ENCODE measurements around the gene PNMA8C.
"Not testable (repeated sequence)": the region's sequence is repeated elsewhere in the genome, so short reads cannot be mapped to it uniquely, and the experiment has no call there.

The PNMA8C gene

DNA sequence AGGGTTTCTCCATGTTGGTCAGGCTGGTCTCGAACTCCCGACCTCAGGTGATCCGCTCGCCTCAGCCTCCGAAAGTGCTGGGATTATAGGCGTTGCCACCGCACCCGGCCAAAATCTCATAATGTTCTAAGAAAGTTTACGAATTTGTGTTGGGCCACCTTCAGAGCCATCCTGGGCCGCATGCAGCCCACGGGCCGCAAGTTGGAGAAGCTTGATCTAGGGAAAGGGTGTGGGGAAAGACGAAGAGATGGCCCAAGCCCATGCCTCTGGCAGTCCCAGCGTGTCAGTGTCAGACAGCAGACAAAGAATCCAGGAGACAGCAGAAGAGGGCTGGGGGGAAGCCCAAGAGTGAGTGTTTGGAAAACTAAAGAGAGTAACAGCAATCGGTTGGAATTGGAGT lies 17.3 kb upstream of the PNMA8C start:
- DNase-seq, result no peak

DNA sequence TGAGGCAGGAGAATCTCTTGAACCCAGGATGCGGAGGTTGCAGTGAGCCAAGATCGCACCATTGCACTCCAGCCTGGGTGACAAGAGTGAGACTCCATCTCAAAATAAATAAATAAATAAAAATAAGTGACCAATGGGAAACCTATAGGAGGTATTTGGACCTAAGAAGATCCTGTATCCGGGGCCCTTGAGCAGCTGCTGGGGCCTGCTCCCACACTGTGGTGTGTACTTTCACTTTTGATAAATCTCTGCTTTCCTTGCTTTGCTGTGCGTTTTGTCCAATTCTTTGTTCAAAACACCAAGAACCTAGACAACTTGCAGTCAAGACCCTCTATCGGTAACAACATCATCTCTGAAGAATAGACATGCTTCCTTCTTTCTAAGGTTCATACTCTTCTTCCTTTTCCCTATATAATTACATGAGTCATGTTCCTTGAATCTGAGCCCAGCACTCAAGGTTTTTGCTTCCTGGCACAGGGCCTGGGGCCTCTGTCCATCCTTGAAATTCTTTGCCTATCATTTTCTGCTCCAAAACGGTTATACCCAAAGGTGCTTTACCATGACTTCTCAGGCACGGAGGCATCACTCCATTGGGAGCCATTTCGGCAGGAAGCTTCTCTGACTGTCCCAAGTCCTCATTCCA lies 14.2 kb upstream of the PNMA8C start:
- no peak for DNase-seq

DNA sequence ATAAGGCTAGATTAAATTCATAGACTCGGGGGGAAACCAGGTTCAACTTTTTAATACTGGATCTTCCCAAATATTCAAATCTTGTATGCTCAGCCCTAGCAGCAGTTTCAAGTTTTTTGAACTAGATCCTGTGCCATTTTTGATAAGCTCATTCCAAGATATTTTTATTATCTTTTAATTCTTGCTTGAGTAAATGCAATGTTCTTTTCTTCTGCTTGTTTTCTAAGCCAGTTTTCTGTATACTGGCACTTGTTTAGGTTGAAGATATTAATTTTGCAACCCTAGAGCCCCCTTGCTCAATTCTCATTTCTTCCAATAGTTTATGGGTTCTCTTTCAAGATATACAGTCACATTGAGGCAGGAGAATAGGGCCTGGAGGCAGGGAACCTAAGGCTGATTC lies 13.1 kb upstream of the PNMA8C start:
- DNase-seq, result no peak

GRCh38 chr19:46435689-46436088 lies 7.0 kb upstream of the PNMA8C start:
- DNase-seq, result not testable (repeated sequence)

DNA sequence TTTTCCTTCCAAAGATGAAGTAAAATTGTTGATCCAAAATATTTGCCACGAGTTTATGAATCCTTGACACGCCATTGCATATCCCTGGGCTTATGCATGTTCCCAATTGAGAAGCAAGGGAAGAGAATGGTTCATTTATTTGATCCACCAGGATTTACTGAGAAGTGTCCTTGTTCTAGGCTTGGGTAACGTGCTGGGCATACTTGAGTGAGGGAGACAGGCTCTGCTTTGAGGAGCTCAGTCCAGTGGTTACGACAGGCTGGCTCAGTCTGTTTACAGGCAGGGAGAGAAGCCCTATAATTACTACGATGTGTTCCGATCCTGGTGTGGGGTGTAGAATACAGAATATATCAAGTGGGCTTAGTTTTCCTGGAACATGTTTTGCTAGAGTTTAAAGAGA lies 6.3 kb upstream of the PNMA8C start:
- no peak for DNase-seq

GRCh38 chr19:46433470-46433869 lies 4.7 kb upstream of the PNMA8C start:
- not testable (repeated sequence) for DNase-seq

- no peak for DNase-seq
Observed at GRCh38 chr19:46431824-46432223, 3.1 kb upstream of the PNMA8C start.

DNA sequence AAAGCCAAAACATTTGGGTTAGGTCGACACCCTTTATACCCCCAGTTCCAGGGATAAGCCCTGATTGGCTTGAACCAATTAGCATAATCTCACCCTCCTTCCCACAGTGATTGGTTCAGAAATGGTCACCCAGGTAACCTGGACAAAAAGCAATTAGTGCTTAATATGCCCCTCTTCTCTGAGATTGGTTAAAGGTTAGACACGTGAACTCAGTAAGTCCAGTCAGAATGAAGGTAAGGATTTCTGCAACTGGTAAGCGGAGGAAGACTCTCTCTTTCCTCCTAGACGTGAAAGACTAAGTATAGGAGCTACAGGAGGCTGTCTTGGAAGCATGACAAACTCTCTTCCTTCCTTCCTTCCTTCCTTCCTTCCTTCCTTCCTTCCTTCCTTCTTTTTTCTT lies 1.3 kb upstream of the PNMA8C start:
- no peak for DNase-seq

DNA sequence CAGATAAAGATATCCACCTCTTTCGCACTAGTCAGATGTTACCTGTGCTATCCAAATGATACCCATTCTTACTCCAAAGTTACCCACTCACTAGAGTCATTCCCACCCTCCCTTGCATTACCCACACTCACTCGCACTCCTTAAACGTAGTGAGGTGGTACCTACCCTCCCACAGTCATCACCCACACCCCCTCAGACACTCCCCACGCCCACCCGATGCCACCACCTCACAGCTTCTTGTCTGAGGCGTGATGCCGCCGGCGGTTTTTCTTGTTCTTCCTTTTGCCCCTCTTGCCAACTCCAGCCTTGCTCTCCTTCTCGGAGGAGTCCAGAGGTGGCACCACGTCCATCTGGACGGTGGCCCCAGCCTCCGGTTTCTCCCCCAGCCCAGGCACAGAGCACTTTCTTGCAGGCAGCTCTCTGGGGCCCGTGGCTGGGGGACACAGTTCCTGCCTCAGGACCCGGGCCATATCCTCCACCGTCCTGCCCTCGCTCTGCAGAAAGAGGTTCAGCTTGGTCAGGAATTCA lies 1.2 kb downstream of the PNMA8C start:
- DNase-seq, result no peak

GRCh38 chr19:46426506-46427162 lies 2.1 kb downstream of the PNMA8C start:
- DNase-seq, result peak; percentile 54

DNA sequence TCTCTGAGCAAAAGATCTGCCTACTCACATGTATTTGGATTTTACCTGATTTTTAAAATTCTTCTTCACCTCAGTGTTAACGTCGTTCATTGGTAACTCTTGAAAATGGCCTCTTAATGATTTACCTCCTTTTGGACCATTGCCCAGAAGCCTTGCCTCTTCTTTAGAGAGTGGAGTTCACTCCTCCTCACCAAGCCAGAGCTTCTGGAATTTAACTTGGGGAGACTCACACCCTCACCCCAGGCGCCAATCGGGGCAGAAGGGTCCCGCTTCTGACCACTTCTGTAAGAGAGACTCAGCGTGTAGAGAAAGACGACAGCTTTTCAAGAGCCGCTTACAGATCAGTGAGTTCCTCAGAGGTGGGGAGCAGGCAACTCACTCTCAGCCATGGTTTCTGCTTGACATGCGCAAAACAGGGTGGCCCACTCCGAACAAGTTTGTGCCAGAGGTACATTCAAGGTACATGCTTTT lies 2.7 kb downstream of the PNMA8C start:
- DNase-seq, result no peak

- no peak for DNase-seq
Observed at GRCh38 chr19:46423188-46423587, 5.5 kb downstream of the PNMA8C start.

DNA sequence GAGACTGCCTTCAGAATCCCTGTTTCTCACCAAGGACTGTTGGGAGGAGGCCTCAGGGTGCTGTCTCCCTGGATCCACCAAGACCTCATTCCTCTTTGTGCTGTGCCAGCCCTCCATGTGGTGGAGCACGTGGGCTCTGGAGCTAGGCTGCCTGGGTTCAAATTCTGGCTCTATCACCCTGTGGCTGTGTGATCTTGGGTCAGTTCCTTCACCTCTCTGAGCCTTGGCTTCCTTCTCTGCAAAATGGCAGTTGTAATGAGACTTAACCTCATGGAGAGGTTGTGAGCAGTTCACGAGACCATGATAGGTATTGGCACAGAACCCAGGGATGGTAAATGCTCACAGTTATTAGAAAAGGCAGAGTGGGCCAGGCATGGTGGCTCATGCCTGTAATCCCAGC lies 6.4 kb downstream of the PNMA8C start:
- no peak for DNase-seq

DNA sequence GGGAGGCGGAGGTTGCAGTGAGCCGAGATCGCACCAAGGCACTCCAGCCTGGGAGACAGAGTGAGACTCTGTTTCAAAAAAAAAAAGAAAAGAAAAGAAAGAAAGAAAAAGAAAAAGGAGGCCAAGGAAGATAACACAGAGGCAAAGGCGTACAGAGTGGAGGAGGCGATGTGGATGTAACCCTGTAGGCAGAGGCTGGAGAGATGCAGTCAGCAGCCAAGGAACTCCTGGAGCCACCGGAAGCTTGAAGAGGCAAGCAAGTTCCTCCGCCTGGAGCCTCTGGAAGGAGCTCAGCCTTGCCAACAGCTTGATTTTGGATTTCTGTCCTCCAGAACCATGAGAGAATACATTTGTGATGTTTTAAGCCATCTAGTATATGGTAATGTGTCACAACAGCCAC lies 8.7 kb downstream of the PNMA8C start:
- no peak for DNase-seq

DNA sequence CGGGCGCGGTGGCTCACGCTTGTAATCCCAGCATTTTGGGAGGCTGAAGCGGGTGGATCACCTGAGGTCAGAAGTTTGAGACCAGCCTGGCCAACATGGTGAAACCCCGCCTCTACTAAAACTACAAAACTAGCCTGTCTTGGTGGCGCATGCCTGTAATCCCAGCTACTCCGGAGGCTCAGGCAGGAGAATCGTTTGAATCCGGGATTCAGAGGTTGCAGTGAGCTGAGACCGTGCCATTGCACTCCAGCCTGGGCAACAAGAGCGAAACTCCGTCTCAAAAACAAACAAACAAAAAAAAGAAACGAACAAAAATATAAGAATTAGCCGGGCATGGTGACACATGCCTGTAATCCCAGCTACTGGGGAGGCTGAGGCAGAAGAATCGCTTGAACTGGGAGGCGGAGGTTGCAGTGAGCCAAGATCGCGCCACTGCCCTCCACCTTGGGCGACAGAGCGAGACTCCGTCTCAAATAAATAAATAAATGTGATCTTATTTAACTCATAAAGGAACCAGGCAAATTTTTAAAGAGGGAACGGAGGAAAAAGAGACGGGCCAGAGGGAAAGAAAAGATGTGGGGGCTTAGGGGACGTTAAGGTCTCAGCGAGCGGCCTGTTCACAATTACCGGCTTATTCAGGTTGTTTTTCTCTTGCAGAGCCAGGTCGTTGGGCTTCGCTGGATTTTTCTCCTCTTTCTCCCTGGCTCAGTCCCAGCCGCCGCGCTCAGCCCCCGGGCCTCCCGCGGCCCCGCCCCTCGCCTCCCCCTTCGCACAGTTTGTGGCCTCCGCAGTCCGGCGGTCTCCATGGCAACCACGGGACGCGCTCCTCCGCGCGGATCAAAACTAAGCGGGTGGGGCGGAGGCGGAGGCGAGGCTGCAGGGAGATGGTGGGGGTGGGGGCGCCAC lies 12.7 kb downstream of the PNMA8C start:
- not testable (repeated sequence) for DNase-seq

- DNase-seq, result not testable (repeated sequence)
Observed at GRCh38 chr19:46414899-46415298, 13.8 kb downstream of the PNMA8C start.

DNA sequence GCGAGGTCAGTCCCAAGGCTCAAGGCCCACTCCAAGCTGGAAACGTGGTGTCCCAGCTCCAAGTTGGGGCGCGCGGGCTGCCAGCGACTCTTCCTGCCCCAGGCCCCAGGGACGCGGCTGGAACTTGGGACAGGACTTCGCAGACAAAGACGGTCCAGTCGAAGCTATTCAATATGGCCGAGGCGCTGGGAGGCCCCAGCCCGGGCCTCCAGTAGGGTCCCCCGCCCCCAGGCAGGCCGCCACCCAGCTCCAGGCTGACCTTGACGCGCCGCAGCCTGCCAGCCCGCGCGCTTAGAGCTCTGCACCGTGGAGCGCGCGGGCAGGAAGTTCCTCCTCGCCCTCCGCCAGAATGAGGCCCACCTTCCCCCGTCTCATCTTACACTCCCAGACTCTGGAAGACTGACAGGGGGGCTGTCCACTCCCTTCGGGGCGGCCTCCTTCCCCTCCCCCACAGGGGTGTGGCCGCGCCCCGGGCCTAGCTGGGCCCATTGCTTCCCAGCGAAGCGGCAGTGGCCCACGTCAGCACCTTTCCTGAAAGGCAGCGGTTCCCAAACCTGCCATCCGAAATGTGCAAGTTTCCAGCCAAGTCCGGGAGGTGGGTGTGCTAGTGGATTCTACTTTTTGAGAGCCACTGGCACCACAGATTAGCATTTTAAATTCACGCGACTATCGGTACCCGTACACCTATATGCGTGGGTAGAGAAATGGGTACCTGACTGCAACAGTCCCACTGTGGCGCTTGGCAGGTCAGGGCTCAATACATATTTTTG lies 15.3 kb downstream of the PNMA8C start, which contains the start of gene CCDC8:
CCDC8 (minus strand) TSS at position 303 of the 770 bp plus-strand sequence. CDS start 754 bp downstream, outside the sequence.
- no peak for DNase-seq

DNA sequence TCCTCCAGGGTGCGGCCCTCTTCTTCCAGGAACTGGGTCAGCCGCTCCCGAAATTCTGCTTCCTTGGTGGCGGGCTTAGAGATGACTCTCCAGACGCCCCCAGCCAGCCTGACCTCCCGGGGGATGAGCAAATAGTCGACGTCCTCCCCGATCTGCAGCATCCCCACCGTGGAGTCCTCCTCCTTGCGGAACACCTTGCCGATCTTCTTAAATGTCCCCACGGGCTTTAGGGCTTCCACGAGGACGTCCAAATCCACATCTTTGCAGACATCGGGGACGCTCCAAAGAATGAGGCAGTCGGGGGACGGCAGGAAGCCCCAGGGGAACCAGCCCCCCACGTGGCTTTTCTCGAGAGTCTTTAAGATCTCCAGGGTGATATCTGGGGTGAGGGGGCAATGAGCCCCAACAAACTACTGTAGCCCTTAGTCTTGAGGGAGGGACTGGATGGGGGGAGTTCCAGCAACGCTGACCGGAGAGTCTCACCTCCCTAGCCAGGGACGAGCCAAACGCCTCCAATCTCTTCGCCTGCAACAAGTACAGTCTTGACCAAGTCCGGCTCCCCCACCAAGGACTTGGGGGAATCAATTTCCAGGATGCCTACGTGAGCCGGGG lies 16.0 kb downstream of the PNMA8C start:
- DNase-seq, result no peak

- no peak for DNase-seq
Observed at GRCh38 chr19:46411925-46412649, 16.6 kb downstream of the PNMA8C start.

- no peak for DNase-seq
Observed at GRCh38 chr19:46411088-46411924, 17.4 kb downstream of the PNMA8C start.

All from activated CD4-positive, alpha-beta T cell treated with anti-CD3 and anti-CD28 coated beads for 48 hours (primary cell).